Daoy (cell line): ENCODE measurements around the gene FBN1. TPM values are rescaled to one million over a fixed set of nuclear protein-coding genes. Genes with fewer than 3 reads are reported as not detected.

Experiments used
- DNase-seq: peaks from one replicate; pipeline ENCODE4 v3.0.0-alpha.2; 2015; ENCODE audit warnings: low read depth
- total RNA-seq: library from RNA; depleted of rRNA; stranded (reverse); fragments of >200 nt; shearing (Covaris generic); gene quantifications from 2 replicates; pipeline ENCODE4 v1.2.3, GENCODE V29; 2014

FBN1 gene
- total RNA-seq, 1 experiment from 2014 or later: 73.7 TPM

DNA sequence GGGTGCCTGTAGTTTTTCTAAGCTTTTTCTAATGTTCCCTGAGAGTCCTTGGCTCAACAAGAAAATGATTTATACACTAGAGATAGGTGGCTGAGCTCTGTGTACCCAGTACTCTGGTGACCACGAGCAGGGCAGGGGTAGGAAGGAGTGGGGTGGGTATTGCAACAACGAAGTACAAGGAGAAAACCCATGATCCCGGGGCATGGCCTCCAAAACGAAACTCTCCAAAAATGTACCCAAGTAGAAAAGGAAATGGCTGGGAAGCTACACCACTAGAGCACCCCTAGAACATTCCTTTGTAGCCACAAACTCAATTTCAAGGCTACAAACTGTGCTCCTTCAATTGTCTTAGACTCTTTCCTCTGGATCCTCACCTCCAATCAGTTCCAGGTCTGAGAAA, 175.4 kb downstream of the FBN1 start:
- DNase-seq: no peak

DNA sequence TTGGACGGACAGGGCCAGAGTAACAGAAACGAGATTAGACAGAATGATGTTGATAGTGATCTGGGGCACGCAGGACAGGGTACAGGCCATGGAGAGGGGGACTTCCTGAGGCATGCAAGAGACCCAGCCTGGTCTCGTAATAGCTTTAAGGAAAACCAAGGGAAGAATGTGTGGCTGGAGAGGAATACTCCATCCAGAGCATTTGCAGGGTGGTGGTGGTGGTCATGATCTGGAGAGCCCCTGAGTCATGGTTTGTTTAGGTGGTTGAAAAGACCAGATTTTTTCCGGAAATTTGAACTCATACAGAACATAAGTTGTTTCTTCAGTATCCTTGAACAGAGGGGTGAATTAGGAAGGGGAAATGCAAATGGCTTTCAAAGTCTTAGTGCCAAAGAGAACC, 175.8 kb downstream of the FBN1 start:
- DNase-seq: no peak

DNA sequence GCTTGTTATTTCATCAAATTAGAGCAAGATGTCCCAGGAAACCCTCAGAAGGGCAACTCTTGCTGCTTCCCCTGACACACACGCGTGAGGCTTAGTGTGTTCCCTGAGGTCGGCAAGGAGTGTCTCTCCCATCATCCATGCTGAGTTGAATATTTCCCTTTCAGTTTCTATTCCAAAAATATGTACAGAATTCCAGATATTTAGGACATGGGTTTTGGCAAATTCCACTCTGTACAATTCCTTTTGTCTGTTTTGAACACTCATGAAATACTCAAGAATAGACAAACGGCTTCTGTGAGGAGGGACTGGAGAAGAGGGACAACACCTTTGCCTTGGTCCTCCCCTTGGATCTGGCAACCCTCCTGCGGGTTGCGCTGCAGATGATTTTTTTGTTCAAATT, 176.2 kb downstream of the FBN1 start:
- DNase-seq: no peak

DNA sequence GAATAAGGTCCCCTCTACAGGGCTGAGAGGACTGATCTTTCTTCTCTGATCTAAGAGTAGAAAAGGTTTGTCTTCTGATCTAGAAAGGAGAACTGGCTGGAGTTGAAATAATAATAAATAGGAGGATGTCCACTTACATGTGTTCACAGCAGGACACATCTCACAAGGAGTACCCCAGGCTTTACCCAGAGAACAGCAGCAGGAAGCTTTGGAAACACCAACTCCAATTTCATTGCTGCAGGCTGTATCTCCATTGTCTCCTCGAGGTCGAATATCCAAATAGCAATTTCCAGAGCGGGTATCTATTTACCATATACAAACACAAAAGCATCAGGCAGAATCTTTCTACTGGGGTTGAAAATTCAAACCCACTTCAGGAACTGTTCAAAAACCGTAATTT, 177.7 kb downstream of the FBN1 start:
- DNase-seq: no peak

DNA sequence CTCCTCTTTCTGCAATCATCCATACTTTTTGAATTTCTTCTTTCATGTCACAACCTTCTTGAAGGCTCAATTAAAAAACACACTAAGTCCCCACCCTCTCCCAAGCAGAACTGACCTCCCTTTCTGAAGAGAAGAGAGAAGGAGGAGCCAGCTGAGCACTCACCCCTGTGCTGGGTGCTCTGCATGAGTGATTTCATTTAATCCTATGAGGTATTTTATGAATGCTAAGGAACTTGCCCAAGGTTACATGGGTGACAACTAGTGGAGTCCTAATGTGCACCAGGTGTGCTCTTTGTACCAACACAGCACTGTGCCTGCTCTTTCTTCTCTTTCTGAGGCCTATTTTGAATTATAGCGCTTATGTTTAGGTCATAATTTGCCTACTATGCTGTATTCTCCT, 178.7 kb downstream of the FBN1 start:
- no peak for DNase-seq

DNA sequence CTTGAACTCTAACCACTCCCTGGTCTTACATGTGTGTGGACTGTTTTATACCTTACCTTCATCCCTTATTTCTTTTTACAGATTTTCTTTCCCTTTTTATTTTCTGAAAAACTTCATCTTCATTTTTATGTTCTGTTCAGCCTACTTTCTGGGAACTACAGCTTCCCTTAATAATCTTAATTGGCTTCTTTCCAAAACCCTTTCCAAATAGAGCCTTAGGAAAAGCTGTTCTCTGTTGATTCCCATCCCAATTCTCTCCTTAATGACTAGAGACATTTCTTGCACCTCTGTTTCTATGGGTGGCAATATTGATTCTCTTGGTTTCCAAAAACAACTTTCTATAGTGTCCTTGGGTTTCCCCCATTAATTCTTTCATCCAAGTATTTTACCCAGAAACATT, 179.4 kb downstream of the FBN1 start:
- no peak for DNase-seq

DNA sequence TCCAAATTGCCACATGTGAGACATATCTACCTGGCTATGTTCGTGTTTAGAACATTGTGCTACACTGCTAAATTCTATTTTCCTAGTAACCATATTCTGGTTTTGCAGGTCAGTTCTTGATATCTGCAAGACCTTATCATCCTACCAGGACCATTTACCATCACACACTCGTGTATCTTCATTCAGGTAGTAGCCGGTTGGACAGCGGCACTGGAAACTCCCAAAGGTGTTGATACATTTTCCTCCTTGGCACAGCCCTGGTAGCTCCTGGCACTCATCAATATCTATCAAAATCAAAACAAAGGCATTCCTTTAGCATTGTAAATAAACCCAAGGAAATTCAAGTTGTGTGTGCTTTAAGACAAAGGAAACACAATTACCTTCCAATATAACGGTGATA, 180.1 kb downstream of the FBN1 start:
- DNase-seq: no peak

DNA sequence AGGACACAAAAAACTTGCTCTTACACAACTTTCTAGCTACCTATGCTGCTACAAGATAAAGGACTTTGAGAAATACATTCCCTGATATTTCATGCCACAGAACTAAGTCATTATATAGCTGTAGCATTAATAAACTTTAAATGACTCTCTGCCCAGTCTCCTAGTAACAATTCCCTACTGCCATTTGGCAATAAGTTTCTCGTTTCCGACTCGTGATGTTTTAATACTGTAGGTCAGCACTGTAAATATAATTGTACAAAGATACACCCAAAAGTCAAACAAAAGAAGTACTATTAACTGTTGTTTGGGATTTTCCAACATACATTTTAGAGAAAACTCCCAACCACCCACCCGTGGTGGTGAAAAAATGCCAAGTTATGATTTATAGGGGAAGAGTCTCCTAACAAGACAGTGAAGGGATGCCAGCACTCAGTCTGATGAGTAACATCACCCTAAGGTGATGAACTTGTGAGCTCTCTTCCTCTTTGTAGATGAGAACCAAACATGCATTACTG, 182.1 kb downstream of the FBN1 start:
- DNase-seq: no peak

DNA sequence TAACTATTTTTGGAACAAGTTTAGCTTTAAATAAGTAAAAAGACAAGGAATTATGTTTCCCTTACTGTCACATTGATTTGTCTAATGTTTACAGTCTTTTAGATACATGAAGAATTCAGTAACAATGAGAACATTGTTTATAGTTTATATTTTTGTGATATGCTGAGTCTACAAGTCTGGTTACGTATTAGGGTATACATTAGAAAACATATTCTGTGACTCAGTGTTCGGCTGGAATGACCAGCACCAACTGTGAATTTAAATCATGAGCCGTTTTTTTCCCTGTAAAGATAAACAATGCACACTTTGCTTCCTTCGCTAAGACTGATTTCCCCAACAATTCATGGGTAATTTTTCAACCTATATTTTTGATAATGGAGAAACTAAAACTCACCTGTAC, 182.8 kb downstream of the FBN1 start:
- no peak for DNase-seq

DNA sequence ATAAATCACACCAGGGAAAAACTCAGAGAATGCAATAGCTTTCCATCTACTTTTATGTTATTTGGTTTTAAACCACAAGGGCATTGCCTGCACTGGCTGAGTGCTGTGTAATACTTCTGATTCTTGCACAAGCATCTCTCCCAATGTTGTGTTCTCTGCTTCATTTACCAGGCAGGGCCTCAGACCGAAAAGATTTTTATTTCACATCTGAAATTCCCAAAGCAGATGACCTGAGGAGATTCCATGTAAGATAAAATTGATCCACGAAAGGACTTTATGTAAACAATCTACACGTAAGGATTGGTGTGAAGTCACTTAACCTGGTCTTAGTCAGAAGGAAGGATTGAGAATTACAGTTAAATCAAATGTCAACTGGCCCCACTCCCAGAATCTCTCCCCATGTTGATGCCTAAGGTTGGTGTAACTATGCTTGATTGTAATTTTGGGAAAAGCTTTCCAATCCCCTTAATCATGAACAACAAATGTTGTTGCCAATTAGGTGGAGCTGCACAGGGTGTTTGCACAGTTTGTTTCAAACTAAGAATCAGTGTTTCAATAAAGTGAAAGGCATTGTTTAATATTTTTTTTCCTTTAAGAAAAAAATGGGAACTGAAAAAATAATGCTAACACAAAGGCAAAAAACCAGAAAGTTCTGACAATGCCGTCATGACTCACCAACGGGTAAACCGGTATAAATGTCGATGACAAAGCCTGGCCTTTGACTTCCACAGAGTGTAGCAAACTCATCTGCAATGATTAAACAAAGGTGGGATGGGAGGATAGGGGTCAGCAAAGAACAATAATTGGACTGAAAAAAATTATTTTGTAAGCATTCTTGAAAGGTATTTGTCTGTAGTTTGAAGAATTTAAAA, 185.7 kb downstream of the FBN1 start:
- DNase-seq: no peak

DNA sequence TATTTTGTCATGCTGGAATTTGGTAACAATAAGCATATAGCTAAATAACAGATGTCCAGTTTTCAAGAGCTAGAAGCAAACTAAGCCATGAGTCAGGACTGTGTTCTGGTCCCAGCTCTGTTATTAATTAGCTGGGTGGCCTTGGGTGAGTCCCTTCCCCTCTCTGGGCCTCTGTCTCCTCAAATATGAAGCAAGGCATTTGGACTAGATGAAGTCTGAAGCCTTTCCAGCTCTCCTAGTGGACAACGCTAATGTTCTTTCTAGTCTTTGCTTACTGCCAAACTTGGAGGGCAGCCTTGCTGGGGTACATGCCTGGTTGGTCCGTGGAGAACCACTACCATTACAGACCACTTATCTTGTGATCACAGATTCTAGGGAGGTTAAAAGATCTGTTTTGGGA, 186.6 kb downstream of the FBN1 start:
- DNase-seq: no peak

DNA sequence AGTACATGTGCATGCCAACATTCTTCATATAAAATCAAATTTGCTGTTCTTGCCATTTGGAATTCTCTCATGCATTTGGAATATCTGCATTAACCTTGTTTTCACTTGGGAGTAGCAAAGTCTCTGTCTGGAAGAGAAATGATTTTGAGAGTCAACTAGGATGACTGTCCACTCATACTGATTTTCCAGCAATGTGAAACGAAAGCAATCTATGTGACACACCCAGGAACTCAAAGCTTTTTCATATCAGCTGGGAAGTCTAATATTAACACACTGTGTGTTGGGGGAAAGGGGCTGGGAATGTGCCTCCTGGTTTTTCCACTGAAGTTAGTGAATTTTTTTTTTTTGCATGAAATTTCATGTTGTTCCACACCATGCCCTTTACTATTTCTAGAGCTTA, 189.4 kb downstream of the FBN1 start:
- DNase-seq: no peak

DNA sequence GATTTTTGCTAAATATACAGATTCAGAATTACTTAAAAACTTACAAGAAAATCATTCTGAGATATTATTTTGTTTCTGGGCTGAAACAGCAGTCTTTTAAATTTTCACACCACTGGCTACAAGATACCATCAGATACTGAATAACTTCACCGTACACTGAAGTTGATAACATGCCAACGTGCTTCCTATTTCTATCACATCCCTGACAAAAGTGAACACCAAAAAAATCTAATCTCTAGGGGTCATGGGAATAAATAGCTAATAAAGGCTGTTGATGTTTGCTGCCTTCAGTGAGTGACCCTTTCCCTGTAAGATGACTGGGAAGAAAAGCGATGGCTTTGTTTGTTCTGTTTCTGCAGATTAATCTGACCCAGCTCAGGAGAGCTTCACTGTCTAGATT, 193.8 kb downstream of the FBN1 start:
- no peak for DNase-seq

DNA sequence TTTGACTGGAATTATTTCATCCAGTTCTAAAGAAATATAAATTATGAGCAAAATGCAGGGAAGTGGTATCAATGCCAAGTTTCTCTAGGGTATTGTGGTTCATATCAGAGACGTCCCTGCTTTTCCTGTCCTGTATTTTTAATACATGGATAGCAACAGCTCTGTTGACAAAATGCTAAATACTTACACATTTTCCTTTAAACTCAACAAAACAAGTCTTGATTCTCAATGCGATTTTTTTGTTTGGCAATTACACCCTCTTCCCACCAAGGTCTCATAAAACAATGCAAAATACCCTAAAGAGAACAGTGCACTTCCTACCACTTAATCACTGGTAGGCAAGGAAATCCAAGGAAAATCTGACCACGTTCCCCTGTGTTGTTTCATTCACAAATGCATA, 194.3 kb downstream of the FBN1 start:
- DNase-seq: no peak

DNA sequence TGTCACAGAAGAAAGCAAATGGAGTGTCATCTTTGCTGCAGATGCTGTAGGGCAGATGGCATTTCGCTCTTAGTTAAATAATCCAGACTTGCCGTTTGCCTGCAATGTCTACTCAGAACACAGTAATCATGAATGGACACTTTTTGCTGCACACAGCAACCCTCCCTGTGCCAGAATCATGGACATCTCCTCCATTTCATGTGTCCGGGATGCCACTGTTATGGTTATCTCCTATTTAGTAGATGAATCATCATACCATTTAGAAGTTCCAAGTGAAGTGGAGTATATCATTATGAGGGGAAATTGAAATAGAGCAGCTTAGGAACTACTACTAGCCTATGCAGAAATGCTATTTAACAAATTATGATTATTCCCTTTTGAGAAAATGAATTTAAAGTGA, 195.8 kb downstream of the FBN1 start:
- DNase-seq: no peak

DNA sequence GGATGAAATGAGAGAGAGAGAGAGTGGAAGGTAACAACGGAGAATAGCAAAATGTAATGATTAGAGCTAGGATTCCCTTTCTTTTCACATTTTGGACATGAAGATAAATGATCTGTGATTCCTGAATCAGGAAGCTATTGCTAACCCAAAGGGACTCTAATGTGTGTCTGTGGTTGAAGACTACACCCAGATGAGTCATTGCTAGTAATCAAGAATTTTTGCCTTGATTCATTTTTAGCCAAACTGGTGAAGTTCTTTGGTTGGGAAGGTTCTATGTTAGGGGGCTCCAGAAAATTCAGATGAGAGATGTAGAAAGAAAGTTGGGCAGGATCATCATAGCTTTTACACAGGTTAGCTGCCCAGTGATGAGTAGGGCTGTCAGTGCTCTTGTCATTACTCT, 197.9 kb downstream of the FBN1 start:
- peak; percentile 58 for DNase-seq

DNA sequence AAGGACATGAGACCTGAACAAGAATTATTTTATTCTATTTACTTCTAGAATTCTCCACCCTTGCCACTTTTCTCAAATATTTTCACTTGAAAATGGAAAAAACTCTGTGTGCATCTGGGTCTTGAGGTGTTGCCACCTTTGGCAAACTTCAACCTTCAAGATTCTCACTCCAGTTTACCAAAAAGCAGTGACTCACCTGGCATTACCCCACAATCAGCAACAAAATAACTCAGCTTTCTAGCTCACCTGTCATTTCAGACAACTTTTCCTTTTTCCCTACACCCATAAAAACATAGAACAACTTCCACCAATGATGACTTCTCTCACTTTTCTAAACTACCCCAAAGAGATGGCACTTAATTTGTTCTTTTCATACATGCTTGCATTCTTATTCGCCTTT, 198.5 kb downstream of the FBN1 start:
- DNase-seq: no peak

DNA sequence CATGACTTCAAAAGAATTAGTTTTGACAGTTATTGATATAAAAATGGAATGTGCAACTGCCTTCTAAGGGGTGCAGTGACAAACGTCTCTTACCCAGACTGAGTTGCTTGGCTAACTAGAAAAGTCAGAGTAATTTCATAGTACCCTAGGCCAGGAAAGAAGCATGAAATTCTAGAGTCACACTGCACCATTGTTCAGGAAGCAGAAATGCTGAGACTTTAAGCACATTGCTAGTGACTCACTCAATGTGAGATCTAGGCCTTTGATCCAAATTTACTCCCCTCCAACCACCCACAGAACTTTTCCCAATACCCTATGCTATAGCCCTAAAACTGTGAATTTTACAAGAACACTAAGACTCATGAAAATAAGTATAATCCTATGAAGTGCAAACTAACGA, 203.5 kb downstream of the FBN1 start:
- no peak for DNase-seq

DNA sequence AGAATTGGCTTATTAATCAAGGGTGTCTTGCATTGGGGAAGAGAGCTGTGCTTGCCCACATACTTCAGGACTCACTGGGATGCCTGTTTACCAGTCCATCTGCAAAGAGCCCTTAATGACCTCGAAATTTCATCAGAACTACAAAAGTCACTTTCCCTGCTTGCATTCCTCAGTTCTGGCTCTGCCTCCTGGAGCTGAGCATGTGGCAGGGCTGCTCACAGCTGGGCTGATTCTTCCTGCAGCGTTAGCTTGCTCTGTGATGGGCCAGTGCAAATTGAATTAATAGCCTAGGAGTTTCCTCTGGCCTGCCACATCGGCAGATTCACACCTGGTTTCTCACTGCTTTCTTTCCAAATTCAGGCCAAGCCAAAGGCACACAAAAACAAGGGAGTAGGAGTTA, 205.4 kb downstream of the FBN1 start:
- DNase-seq: no peak

DNA sequence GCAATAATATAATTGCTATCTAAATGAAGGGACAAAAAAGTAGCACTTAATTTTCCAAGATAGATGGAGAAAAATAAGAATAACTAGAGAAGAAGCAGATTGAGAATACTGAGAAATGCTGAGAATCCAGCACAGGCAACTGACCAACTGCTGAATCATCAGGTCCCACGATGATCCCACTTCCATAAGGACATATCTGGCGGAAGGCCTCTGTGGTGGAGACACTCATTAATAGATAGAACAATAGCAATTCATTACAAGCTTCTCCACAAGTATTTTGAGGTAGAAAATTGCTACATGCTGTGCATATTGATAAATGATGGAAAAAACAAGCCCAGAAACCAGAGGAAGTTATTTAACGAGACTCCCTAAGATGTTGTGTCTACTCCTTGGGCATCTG, 208.3 kb downstream of the FBN1 start:
- no peak for DNase-seq

DNA sequence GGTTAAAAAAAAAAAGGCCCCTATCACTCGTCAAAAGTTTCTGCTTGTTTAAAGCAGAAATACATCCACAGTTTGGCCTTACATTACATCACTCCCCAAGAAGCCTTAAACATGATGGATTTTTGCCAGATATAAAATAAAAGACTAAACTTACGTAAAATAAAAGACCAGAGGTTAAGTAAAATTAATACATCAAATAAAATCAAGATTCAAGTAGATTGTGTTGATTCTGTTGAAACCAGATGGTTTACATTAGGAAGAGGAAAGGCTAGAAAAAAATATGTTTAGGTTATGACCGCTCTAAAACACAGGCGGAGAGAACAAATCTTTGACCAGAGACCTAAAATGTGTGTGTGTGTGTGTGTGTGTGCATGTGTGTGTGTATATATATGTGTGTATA, 210.2 kb downstream of the FBN1 start:
- DNase-seq: no peak

DNA sequence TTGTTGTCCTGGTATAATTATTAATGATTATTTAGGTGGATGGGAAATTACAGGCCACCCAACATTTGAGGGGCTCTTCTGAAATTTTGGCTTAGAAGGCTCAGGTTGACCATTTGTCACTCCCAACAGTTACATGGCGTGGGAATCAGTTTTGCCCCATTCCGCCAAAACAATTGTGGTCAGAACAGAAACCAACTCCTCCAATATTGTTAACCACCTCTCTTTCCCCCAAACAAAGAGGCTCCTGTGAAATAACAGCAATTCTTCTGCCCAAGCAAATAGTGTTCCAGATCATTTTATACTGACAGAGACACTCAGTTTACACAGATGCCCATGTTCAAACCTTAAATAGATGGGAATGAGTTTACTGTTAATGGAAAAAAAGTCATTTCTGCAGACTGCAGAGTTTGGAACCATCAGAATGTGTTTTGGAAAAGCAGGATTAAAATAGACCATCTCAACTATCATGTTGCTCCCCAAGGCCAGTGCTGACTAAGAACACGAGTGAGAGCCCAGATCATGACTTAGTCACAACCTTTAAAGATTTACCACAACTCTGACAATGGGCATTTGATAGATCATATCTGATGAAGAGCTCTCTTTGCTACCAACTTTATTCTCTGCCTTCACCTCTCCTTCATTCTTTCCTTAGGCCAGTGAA, 212.2 kb downstream of the FBN1 start:
- peak; percentile 38 for DNase-seq

DNA sequence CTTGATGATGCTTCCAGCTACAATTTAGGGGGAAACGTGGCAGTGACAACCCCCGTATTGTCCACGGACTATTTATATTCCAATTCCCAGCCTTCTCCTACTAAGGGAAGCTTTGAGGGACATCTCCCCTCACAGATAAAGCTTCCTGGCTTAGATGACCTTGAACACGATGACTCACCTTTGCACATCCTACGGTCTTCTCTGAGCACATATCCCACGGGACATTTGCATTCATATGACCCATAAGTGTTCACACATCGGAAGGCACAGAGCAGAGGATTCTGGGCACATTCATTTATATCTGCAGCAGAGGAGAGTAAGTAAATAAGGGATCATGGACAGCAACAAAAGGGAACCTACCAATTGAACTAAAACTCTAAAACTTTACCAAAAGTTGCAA, 212.8 kb downstream of the FBN1 start:
- DNase-seq: no peak
